Peyer's patch (tissue), 4 donors: ENCODE measurements around the gene DOK5. TPM values are rescaled to one million over a fixed set of nuclear protein-coding genes. Genes with fewer than 3 reads are reported as not detected.

Experiments
- DNase-seq, 3 donors: peaks; one replicate each; pipeline ENCODE4 v3.0.0-alpha.2; 2017 to 2019
- H3K27ac ChIP-seq, 4 donors: fragments of 200-600 bp; sonication (generic); one replicate each; pipeline ENCODE4 v1.5.1; 2016 to 2019
- H3K27me3 ChIP-seq, 2 donors: fragments of 200-600 bp; sonication (generic); one replicate each; pipeline ENCODE4 v1.5.1; 2019
- H3K36me3 ChIP-seq, 3 donors: fragments of 200-600 bp; sonication (generic); one replicate each; pipeline ENCODE4 v1.5.1; 2016 to 2019
- H3K4me1 ChIP-seq, 4 donors: fragments of 200-600 bp; sonication (generic); one replicate each; pipeline ENCODE4 v1.5.1; 2016 to 2019
- H3K4me3 ChIP-seq, 4 donors: fragments of 200-600 bp; sonication (generic); 1 replicate in 3 of 4; 2 replicates in 1 of 4; pipeline ENCODE4 v1.5.1; 2016 to 2019; ENCODE audit warnings: mild to moderate bottlenecking in 1 of 4
- H3K9me3 ChIP-seq, 4 donors: fragments of 200-600 bp; sonication (generic); one replicate each; pipeline ENCODE4 v1.5.1; 2016 to 2019; ENCODE audit warnings: mild to moderate bottlenecking in 1 of 4
- CTCF ChIP-seq, 6 experiments: fragments of 450-650 bp in 4 of 6; fragments of 200-600 bp in 2 of 6; sonication (generic) in 1 of 6; IDR thresholded peaks; one replicate each; pipeline ENCODE4 v1.5.1; 2017 to 2019; ENCODE audit warnings: antibody characterized with exemption in 6 of 6, mild to moderate bottlenecking in 3 of 6, moderate library complexity in 1 of 6
- POLR2A ChIP-seq, 2 donors: fragments of 450-650 bp; IDR thresholded peaks; one replicate each; pipeline ENCODE4 v1.5.1; 2017; ENCODE audit warnings: antibody characterized with exemption in 2 of 2, mild to moderate bottlenecking in 2 of 2, moderate library complexity in 2 of 2
- total RNA-seq, 4 donors: library from RNA; depleted of rRNA; stranded (reverse); fragments of >200 nt; gene quantifications; one replicate each; pipeline ENCODE4 v1.1.0, GENCODE V29; 2016

The DOK5 gene
- total RNA-seq, 4 donors from 2014 or later: 2.1 TPM; not detected in 3

GRCh38 chr20:54590856-54591255 is 115.5 kb downstream of the DOK5 start:
- TF ChIP-seq POLR2A (IDR thresholded peaks at IDR 0.05) (no peak), CTCF (IDR thresholded peaks at IDR 0.05) (no peak)
- H3K27ac ChIP-seq: no peak overlapping the region
- DNase-seq: no peak
- H3K9me3 ChIP-seq: no peaks in the 10 kb centered on the region
- no peaks in the 10 kb centered on the region for H3K27me3 ChIP-seq
- no peaks in the 10 kb centered on the region for H3K4me1 ChIP-seq
- H3K36me3 ChIP-seq: no peaks in the 10 kb centered on the region
- H3K4me3 ChIP-seq: no peak overlapping the region

- no peak for TF ChIP-seq POLR2A (IDR thresholded peaks at IDR 0.05)
- TF ChIP-seq CTCF (IDR thresholded peaks at IDR 0.05): no peak
- Histone ChIP-seq H3K27ac (no peak overlapping the region), H3K36me3 (no peaks in the 10 kb centered on the region), H3K4me3 (no peak overlapping the region), H3K4me1 (no peaks in the 10 kb centered on the region), H3K27me3 (no peaks in the 10 kb centered on the region), H3K9me3 (no peaks in the 10 kb centered on the region)
- no peak for DNase-seq
Observed at GRCh38 chr20:54596651-54597050, 121.3 kb downstream of the DOK5 start.

GRCh38 chr20:54598352-54598751 is 123.0 kb downstream of the DOK5 start:
- Histone ChIP-seq H3K9me3 (no peaks in the 10 kb centered on the region), H3K4me1 (no peaks in the 10 kb centered on the region), H3K36me3 (no peaks in the 10 kb centered on the region), H3K27me3 (no peaks in the 10 kb centered on the region), H3K27ac (no peak overlapping the region), H3K4me3 (no peak overlapping the region)
- TF ChIP-seq CTCF (IDR thresholded peaks at IDR 0.05): no peak
- no peak for TF ChIP-seq POLR2A (IDR thresholded peaks at IDR 0.05)
- DNase-seq: no peak

- Histone ChIP-seq H3K9me3 (no peaks in the 10 kb centered on the region), H3K27ac (no peak overlapping the region), H3K4me1 (no peaks in the 10 kb centered on the region), H3K36me3 (no peaks in the 10 kb centered on the region), H3K27me3 (no peaks in the 10 kb centered on the region), H3K4me3 (no peak overlapping the region)
- DNase-seq: no peak
- TF ChIP-seq CTCF (IDR thresholded peaks at IDR 0.05) (no peak), POLR2A (IDR thresholded peaks at IDR 0.05) (no peak)
Observed at GRCh38 chr20:54600634-54601033, 125.2 kb downstream of the DOK5 start.

- Histone ChIP-seq H3K27me3 (no peaks in the 10 kb centered on the region), H3K9me3 (no peaks in the 10 kb centered on the region), H3K4me3 (no peak overlapping the region), H3K4me1 (no peaks in the 10 kb centered on the region), H3K36me3 (no peaks in the 10 kb centered on the region), H3K27ac (no peak overlapping the region)
- TF ChIP-seq POLR2A (IDR thresholded peaks at IDR 0.05): no peak
- no peak for TF ChIP-seq CTCF (IDR thresholded peaks at IDR 0.05)
- no peak for DNase-seq
Observed at GRCh38 chr20:54601831-54602515, 126.6 kb downstream of the DOK5 start.

- Histone ChIP-seq H3K9me3 (no peaks in the 10 kb centered on the region), H3K4me3 (no peak overlapping the region), H3K27me3 (no peaks in the 10 kb centered on the region), H3K36me3 (no peaks in the 10 kb centered on the region), H3K27ac (no peak overlapping the region), H3K4me1 (no peaks in the 10 kb centered on the region)
- TF ChIP-seq CTCF (IDR thresholded peaks at IDR 0.05) (no peak), POLR2A (IDR thresholded peaks at IDR 0.05) (no peak)
- no peak for DNase-seq
Observed at GRCh38 chr20:54605319-54605718, 129.9 kb downstream of the DOK5 start.
